Measurements from ENCODE around the gene ZZZ3. TPM values are rescaled to one million over a fixed set of nuclear protein-coding genes. Genes with fewer than 3 reads are reported as not detected.
"Not testable (repeated sequence)": the region's sequence is repeated elsewhere in the genome, so short reads cannot be mapped to it uniquely, and the experiment has no call there.

ZZZ3 gene
- polyA plus RNA-seq (ENCODE audit: insufficient read length in 12 of 12) = 10 to 100 TPM in 11 of 12 donors, not detected in 1; 20.0 to 41.7 (median 37.5) TPM
- long read RNA-seq, donor 1, full-length matches to known transcripts = 2 of 2 reads
- long read RNA-seq, donor 1, partial matches to known transcripts = 0 of 2 reads
- long read RNA-seq, donor 1, other reads (novel, unspliced or antisense) = 0 of 2 reads
- long read RNA-seq, donor 2 = 0 reads
- long read RNA-seq, donor 3, partial matches to known transcripts = 0 of 1 reads
- long read RNA-seq, donor 3, other reads (novel, unspliced or antisense) = 0 of 1 reads
- long read RNA-seq, donor 4 = 0 reads
- long read RNA-seq, donor 5, partial matches to known transcripts = 0 of 2 reads
- long read RNA-seq, donor 5, other reads (novel, unspliced or antisense) = 0 of 2 reads
- long read RNA-seq, donor 6, full-length matches to known transcripts = 1 of 1 reads
- long read RNA-seq, donor 6, partial matches to known transcripts = 0 of 1 reads
- long read RNA-seq, donor 6, other reads (novel, unspliced or antisense) = 0 of 1 reads
- long read RNA-seq, donor 7 = 0 reads
- long read RNA-seq, donor 8, full-length matches to known transcripts = 7 of 7 reads
- long read RNA-seq, donor 8, partial matches to known transcripts = 0 of 7 reads
- long read RNA-seq, donor 8, other reads (novel, unspliced or antisense) = 0 of 7 reads
- long read RNA-seq, donor 9, partial matches to known transcripts = 0 of 1 reads
- long read RNA-seq, donor 9, other reads (novel, unspliced or antisense) = 0 of 1 reads
- long read RNA-seq, donor 10, full-length matches to known transcripts = 2 of 2 reads
- long read RNA-seq, donor 10, partial matches to known transcripts = 0 of 2 reads
- long read RNA-seq, donor 10, other reads (novel, unspliced or antisense) = 0 of 2 reads
- long read RNA-seq, donor 11 = 0 reads

DNA sequence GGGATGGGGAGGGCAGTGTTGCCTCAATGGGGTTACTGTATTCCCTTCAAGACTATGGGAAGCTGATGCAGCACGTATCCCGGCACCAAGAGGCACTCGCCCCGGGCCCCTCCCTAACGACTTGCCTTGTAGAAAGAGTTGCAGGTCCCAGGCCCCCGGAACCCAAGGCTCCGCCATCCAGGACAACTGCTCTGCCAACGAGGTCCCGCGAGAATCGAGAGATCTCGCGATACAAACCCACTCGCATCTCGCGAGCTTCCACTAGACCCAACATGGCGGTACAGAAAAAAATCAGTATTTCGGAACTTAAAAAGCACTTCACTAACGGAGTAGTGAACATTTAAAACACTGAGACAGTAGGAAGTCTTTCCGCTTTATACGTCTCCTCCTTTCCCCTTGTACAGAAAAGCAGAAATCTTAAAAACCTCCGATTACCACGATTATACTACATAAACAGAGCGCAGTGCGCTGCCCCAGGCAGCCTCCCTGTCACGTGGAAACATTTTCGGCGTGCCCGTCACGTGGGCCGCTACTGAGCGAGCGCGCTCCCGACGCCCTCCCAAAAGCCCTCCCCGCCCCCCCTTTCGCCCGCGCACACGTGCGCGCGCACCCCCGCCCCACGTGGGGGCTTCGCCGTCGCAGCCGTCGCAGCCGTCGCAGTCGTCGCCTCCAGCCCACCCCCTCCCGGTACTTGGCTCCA, at the start of gene ZZZ3:
ZZZ3 (minus strand) TSS at position 199 of the 700 bp plus-strand sequence. CDS start 49,304 bp downstream, outside the sequence.
- peak; percentile 97 for DNase-seq

DNA sequence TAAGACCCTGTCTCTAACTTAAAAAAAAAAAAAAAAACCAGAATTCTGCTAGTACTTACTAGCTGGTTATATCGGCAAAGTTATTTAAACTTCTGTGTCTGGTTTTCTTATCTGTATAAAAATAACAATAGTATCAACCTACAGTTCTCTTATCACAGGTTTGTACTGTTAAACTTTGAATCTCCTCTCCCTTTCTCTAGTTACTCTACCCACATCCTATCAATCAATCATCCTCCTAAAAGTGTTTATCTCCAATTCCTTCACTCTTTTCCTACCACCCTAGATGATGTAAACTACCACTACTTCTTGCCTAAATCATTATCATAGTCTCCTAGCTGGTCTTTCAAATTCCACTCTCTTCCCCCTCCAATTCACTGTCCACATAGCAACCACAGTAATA, 49.6 kb upstream of the ZZZ3 start:
- no peak for DNase-seq

DNA sequence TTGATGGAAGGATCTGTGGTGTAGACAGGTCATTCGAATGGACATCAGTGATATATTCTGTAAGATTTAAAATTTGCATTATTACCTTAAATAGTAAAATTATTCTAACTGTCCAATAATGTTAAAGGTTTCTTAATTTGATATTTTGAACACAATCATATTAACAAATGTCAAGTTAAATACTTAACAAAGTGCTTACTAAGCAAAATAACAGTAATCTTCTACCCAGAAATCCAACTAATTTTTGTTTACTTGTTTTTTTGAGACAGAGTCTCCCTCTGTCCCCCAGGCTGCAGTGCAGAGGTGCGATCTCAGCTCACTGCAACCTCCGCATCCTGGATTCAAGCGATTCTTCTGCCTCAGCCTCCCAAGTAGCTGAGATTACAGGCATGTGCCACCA, 43.2 kb upstream of the ZZZ3 start:
- DNase-seq = no peak

DNA sequence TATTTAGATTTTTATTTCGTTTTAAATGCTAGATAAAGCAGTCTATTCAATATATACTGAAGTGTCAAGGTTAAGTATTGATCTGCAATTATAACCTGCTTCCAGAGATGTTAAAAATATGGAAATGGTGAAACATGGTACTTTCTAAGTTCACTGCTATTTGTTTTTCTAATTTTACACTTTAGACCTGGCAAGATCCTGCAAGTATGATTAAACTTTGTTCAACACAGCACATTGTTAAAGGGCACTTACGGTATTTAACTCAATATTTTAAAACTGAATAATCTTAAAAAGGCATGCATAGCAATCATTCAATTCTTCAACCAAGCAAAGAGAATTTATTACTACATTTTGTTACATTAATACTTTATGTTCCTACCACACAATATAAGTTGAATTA, 35.7 kb upstream of the ZZZ3 start:
- no peak for DNase-seq

DNA sequence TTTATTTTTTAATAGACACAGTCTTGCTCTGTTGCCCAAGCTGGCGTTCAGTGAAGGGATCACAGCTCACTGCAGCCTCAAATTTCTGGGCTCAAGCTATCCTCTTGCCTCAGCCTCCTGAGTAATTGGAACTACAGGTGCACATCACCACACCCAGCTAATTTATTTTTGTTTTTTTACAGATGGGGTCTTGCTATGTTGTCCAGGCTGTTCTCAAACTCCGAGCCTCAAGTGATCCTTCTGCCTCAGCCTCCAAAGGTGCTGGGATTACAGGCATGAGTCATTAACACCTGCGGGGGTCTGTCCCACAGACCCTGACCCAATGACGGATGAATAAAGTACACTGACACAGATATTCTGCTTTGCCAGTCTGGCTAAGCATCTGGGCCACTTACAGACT, 33.6 kb upstream of the ZZZ3 start:
- DNase-seq = no peak

DNA sequence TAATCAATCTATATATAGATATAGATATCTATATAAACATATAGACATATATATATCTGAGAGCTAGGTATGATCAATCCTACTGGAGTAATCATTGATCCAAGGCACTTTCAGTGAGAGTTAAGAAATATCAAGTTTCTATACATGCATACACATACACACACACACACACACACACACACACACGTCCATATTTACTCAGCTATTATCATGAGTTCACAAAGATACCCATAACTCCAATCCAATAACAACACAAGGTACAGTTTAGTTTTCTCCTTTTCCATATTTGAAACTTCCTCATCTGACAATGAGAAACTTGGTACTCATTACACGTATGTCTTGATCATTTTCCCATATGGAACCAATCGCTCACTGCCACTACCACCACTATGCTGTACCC, 27.3 kb upstream of the ZZZ3 start:
- DNase-seq = no peak

DNA sequence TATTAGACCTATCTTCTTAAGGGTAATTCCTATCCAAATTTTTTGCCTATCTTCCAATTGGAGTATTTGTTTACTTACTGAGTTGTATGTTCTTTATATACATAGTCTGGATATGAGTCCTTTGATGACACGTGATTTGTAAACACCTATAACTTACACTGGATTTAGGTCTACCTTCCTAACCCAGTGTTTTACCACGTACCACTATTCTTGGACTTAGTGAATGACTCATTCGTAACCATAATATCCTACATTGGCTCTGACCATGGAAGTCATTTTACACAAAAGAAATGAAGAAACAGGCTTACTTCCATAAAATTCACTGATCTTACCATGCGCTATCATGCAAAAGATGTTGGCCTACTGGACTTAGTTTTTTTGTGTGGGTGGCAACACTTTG, 23.9 kb upstream of the ZZZ3 start:
- no peak for DNase-seq

DNA sequence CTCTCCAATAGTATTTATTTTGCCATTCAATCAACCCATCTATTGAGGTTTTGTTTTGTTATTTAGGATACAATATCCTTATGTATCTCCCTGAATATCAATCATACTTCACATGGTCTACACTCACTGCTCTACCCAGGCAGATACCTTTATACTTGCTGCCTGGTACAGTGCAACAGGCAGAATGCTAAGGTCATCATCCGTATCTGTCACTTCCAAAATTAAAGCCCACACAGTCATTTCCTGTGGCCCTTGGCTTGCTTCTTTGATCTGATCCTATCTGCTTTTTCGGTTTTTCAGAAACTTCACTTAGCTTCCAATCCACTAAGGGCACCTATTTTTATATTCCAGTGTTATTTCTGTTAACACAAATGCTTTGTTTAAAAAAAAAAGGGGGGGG, 22.3 kb upstream of the ZZZ3 start:
- DNase-seq = no peak

DNA sequence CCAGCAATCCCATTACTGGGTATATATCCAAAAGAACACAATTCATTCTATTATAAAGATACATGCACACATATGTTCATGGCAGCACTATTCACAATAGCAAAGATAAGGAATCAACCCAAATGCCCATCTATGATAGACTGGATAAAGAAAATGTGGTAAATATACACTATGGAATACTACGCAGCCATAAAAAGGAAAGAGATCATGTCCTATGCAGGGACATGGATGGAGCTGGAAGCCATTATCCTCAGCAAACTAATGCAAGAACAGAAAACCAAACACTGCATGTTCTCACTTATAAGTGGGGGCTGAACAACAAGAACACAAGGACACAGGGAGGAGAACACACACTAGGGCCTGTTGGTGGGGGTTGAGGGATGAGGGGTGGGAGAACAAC, 17.2 kb upstream of the ZZZ3 start:
- DNase-seq = not testable (repeated sequence)

DNA sequence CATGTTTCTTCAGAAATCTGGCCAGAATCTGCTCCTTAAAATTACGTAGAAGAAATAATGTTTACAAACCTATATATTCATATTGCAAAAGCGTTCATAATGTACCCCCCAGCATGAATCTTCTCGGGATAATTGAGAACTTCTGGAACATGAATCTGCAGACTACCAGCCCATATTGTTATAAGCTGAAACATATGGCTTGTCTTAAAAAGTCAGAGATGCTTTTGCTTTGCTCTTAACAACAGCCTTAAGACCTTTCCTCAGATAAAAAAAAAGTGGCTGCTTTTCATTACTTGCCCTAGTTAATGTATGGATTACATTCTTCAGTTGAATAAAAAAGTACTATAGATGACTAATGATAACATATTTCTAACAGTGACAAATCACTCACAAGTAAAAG, 15.0 kb upstream of the ZZZ3 start:
- DNase-seq = no peak

DNA sequence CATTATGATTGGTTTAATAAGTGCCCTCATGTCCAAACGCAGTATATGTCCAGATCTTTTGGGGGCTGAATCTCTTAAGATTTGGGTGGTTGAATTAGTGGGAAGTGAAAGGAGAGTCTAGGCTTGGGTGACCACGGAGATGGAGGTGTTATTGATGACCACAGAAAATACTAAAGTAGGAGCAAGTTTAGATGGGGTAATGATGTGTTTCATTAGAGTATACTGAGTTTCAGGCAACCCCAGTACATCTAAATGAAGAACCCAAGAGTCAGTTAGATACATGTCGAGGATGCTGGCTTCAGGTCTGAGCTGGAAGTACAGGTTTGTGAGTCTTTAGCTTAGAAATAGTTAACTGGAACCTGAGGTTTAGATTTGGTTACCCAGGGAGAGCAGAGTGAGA, 6.5 kb upstream of the ZZZ3 start:
- DNase-seq = no peak

DNA sequence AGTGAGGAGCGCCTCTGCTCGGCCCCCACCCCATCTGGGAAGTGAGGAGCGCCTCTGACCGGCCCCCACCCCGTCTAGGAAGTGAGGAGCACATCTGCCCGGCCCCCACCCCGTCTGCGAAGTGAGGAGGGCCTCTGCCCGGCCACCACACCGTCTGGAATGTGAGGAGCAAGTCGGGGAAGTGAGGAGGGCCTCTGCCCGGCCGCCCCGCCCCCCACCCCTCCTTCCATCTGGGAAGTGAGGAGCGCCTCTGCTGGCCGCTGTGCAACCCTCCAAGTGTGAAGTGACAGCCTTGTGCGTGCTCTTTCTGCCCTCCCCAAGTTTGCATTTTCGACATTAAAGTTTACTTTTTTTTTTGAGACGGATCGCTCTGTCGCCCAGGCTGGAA, 5.1 kb upstream of the ZZZ3 start:
- DNase-seq = peak; percentile 7

DNA sequence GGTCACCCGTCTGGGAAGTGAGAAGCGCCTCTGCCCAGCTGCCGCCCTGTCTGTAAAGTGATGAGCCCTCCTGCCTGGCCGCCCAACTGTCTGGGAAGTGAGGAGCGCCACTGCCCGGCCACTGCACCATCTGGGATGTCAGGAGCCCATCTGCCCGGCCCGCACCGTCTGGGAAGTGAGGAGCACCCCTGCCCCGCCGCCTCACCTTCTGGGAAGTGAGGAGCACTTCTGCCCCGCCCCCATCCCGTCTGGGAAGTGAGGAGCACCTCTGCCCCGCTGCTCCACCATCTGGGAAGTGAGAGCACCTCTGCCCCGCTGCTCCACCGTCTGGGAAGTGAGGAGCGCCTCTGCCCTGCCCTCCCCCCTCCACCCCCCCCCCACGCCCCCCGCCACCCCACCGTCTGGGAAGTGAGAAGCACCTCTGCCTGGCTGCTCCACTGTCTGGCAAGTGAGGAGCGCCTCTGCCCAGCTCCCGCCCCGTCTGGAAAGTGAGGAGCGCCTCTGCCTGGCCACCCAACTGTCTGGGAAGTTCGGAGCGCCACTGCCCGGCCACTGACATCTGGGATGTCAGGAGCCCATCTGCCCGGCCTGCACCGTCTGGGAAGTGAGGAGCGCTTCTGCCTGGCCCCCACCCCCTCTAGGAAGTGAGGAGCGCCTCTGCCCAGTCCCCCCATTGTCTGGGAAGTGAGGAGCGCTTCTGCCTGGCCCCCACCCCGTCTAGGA, 4.5 kb upstream of the ZZZ3 start:
- no peak for DNase-seq

DNA sequence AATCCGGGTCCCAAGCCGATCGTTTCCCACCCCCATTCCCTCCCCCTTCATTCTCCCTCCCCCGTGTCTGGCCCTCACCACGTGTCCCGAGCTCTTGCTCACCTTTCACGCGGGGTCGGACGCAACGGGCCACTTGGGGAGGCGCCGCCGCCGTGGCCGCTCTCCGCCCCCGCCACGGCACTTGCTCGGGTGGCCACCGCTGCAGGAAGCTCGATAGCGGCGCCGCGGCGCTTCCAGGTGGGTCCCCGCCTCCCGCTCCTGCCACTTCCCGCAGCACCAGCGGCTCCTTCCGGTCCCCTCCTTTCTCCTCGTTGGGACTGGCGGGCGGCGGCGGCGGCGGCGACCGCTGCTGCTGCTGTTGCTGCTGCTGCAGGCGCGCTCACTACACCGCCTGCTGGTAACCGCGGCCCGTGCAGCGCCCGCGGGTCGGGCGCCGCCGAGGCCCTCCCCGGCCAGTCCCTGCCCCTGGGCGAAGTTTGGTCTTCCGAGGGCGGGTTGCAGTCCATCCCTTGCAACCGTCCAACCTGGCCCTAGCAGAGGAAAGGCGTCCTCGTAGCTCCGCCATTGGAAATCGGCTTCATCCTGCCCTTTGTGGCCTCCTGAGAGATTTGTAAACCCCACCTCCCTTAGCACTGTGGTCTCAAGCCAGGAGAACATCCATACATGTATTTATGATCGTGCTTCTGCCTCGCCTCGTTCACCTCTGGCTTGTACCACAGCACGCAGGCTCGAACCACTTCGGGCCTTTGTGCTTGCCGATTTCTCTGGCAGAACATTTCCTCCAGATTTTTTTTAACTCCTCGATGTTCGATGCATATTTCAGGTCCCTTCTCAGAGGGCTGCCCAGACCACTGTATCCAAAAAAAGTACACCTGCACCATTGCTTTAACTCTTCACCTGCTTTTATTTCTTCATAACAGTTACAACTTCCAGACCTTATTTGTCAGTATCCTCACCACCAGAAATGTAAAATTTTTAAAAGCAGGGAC, 996 bp upstream of the ZZZ3 start:
- DNase-seq = peak; percentile 89

DNA sequence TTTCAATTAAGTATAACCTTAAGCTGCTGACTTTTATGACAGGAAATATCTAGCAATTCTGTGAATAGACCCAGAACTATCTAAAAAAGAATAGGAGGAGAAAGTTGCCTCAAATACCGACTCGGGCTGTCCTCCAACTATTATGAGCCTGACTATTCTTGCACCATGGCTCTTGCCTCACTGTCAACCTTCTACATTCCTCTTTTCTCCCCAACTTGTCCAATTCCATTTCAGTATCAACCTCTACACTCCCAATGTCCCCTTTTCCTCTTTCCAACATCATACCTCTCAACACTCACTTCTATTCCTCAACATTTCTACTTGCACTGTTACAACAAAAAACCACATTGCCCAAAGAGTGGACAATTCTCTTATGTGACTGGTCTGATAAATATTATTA, 2.3 kb downstream of the ZZZ3 start:
- DNase-seq = no peak

DNA sequence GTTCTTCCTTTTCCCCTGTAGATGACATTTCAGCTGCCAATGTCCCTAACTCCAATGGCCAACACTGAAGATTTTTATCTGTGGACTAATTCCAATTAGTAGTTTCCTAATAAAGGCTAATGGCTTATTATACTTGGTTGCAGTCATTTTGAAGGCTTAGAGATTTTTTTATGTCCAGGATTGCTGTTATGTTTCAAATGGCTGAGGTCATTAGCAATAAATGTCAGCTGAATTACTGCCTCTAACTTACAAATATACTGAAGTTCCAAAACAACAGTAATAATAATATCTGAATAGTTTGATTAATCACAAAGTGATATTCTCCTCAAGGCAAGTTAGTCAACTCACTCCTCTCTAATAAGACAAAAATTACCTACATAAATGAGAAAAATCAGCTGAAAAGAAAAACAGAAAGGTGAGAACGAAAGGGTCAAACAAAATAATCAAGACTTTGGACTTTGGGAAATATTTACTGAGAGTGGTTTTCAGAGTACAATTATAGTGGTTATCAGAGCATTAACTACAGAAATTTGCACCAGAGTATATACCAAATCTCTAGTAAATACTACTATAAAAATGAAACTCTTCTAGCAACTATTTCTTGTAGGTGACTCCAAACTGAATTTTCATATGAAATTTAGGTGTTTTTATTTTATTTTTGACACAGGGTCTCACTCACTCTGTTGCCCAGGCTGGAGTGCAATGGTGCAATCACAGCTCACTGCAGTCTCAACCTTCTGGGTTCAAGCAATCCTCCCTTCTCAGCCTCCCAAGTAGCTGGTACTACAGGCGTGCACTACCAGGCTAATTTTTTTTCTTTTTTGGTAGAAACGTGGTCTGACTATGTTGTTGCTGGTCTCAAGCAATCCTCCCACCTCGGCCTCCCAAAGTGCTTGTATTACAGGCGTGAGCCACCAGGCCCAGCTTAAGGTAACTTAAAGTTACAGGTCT, 3.5 kb downstream of the ZZZ3 start:
- DNase-seq = no peak

DNA sequence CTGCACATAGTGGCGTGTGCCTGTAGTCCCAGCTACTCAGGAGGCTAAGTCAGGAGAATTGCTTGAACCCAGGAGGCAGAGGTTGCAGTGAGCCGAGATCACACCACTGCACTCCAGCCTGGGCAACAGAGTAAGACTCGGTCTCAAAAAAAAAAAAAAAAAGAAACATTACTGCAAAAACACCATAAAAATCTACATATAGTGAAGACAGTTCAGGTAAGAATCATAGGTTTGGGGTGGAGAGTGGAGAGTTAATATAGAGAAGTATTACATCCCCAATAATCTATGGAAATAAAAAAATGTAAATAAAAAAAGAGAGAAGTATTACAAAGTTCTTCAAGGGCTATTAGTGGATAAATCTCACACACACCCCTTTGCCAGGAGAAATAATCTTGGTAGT, 7.7 kb downstream of the ZZZ3 start:
- not testable (repeated sequence) for DNase-seq

DNA sequence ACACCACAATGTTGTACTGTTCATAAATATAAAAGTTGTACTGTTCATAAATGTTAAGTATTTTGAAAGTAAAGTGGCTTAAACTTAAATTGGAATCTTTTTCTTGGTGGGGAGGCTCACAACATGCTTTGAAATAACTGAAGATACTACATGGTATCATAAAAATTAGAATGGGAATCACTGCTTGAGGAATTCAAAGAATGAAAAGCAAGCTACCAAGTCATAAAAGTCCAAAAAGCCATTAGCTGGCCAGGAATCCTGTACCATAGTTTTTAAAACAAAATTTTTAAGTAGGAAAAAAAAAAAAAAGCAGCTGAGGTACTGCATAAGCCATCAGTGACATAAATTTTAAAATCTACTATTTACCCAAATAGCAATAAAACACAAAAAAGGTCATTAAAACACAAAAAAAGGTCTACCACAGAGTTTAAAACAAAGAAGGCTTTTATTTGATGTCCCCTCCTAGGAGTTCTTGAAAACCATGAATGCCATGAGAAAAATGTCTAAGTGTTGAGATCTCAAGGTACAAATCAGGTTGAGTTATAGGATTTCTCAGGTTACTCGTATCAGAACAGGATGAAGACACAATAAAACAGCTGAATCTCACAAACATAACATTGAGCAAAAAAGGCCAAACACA, 8.6 kb downstream of the ZZZ3 start:
- DNase-seq = no peak

DNA sequence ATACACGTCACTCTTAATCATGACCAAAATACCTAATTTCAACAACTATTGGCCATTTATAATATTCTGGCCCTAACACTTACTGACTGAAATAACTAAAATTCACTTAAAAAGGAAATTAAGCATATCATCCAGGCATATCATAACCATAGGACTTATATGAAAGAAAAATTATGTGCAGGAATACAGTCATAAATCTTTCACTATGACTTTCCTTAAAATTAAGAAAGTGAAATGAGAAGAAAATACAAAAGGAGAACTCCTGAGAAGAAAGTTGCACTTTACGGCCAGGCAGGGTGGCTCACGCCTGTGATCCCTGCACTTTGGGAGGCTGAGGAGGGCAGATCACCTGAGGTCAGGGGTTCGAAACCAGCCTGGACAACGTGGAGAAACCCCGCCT, 9.4 kb downstream of the ZZZ3 start:
- DNase-seq = no peak

Measured in muscle of arm (tissue), 14 donors.